Small intestine (tissue), 7 donors: Measurements from ENCODE around the gene MPHOSPH6. TPM values are rescaled to one million over a fixed set of nuclear protein-coding genes. Genes with fewer than 3 reads are reported as not detected.

Experiments
- DNase-seq, 2 donors: peaks; one replicate each; pipeline versions ENCODE4 v3.0.0 to v3.0.0-alpha.2; 2013
- FAIRE-seq: peaks from 2 replicates; lab custom pipeline; 2012; peaks lifted over from hg19 to GRCh38; lab: Jason Lieb, UNC
- H3K27ac ChIP-seq, 3 donors: one replicate each; pipeline ENCODE4 v1.5.1; 2013; ENCODE audit warnings: low read length in 2 of 3, mild to moderate bottlenecking in 2 of 3, control low read depth in 1 of 3, inconsistent platforms in 1 of 3, low read depth in 1 of 3, moderate library complexity in 1 of 3
- H3K27me3 ChIP-seq, 3 donors: one replicate each; pipeline ENCODE4 v1.6.1; 2013; ENCODE audit warnings: low read length in 3 of 3, inconsistent platforms in 1 of 3; ENCODE audit not compliant: control insufficient read depth in 3 of 3, insufficient read depth in 3 of 3
- H3K36me3 ChIP-seq, 3 donors: one replicate each; pipeline ENCODE4 v1.6.1; 2013; ENCODE audit warnings: low read length in 3 of 3, inconsistent platforms in 1 of 3, low read depth in 1 of 3, mild to moderate bottlenecking in 1 of 3, moderate library complexity in 1 of 3; ENCODE audit not compliant: control insufficient read depth in 3 of 3, insufficient read depth in 2 of 3
- H3K4me1 ChIP-seq, 3 donors: one replicate each; pipeline ENCODE4 v1.6.1; 2013; ENCODE audit warnings: low read length in 2 of 3, inconsistent platforms in 1 of 3, low read depth in 1 of 3, mild to moderate bottlenecking in 1 of 3, moderate library complexity in 1 of 3; ENCODE audit not compliant: control insufficient read depth in 3 of 3, insufficient read depth in 2 of 3
- H3K4me3 ChIP-seq, 3 donors: one replicate each; pipeline ENCODE4 v1.5.1; 2013; ENCODE audit warnings: low read length in 3 of 3, control low read depth in 1 of 3, inconsistent platforms in 1 of 3, low read depth in 1 of 3, mild to moderate bottlenecking in 1 of 3, moderate library complexity in 1 of 3
- H3K9me3 ChIP-seq, 2 donors: one replicate each; pipeline ENCODE4 v1.6.1; 2013; ENCODE audit warnings: low read depth in 1 of 2, low read length in 1 of 2; ENCODE audit not compliant: control insufficient read depth in 2 of 2, insufficient read depth in 1 of 2
- WGBS, 3 donors: extraction: QIAGEN DNeasy Blood & Tissue Kit; methylation state at CpG; one replicate each; pipeline ENCODE4 v1.1.7; 2013; 5-methylcytosine and 5-hydroxymethylcytosine counted together
- polyA plus RNA-seq, 4 donors: library from polyadenylated mRNA; stranded (reverse) in 3 of 4; unstranded in 1 of 4; fragments of 200-250 nt in 3 of 4; fragments of 120-200 nt in 1 of 4; gene quantifications; one replicate each; pipeline versions ENCODE4 v1.2.1 to v1.2.3, GENCODE V29; 2013
- donor health status: healthy with polysubstance abuse.
- donor health status: control.
- donor health status: control.
- donor health status: Bipolar disorder and iron deficiency.
- donor health status: healthy.

The MPHOSPH6 gene
- polyA plus RNA-seq, 4 donors, result 12.3 to 28.9 (median 20.7) TPM

DNA sequence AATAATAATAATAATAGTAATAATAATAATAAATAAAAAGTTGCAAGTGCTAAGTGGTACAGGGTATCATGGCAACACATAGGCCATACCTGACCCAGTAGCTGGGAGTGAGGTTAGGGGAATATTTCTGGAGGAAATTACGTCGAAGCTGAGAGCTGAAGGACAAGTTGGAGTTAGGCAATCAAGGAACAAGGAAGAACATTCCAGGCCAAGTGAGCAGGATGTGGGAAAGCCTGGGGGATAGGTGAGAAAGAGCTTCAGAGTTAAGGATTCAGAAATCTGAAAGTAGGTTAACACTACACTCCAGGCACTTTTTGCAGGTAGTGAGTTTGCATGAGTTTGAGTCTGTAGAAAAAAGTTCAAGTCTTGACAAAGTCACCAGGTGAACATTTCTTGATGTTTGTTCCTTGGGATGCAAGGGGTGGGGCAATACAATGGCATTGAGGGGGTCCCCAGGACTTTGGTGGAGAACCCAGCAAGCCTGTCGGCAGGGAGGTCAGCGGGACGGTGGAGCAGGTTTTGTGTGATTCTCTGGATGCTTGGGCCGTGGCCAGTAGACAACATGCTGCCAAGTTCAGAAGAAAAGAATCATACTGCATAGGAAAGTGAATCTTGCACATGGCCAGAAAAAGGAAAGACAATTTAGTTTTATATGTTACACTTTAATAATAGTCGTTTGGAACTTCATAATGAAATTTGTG lies 27.7 kb upstream of the MPHOSPH6 start:
- Histone ChIP-seq H3K4me3 (no peak overlapping the region), H3K4me1 (no peaks in the 10 kb centered on the region), H3K36me3 (no peaks in the 10 kb centered on the region), H3K27me3 (no peaks in the 10 kb centered on the region), H3K9me3 (no peaks in the 10 kb centered on the region), H3K27ac (no peak overlapping the region)
- 79 to 84% (median 81%) methylated on average over 7 of the region's 7 CpGs for WGBS, 3 donors
- no peak for DNase-seq
- no peak for FAIRE-seq

GRCh38 chr16:82195917-82196494 lies 26.0 kb upstream of the MPHOSPH6 start:
- DNase-seq (no peak), FAIRE-seq (no peak)
- Histone ChIP-seq H3K27me3 (no peaks in the 10 kb centered on the region), H3K9me3 (no peaks in the 10 kb centered on the region), H3K4me3 (no peak overlapping the region), H3K36me3 (no peaks in the 10 kb centered on the region), H3K4me1 (no peaks in the 10 kb centered on the region), H3K27ac (no peak overlapping the region)
- 33 to 70% (median 56%) methylated on average over 2 of the region's 2 CpGs for WGBS, 3 donors

- WGBS, 3 donors, result 67 to 93% (median 92%) methylated on average over 1 of the region's 1 CpG
- no peak overlapping the region for H3K4me3 ChIP-seq
- no peak overlapping the region for H3K27ac ChIP-seq
- no peaks in the 10 kb centered on the region for H3K9me3 ChIP-seq
- FAIRE-seq (no peak), DNase-seq (no peak)
- no peaks in the 10 kb centered on the region for H3K4me1 ChIP-seq
- no peaks in the 10 kb centered on the region for H3K36me3 ChIP-seq
- H3K27me3 ChIP-seq, result peaks cover 0 to 2% (median 0%) of the 10 kb centered on the region in 3 donors
Measured at GRCh38 chr16:82194086-82194485, 24.1 kb upstream of the MPHOSPH6 start.

DNA sequence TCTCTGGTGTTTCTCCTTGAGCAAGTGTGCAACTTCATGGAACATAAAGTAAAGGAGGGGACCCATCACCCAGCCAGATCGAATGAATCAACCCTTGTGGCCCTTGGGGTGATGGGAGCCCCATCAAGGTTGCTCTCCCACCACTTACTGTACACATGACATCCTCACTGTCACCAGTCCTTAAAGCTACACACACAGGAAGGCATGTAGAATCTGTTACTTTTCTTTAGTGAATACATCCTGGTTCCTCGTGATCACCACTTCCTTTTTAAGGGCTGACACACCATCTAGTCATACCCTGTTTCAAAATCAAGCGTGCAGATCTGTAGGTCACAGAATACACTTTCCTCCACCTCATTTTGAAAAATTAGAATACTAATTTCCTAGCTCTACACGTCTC lies 22.6 kb upstream of the MPHOSPH6 start:
- Histone ChIP-seq H3K36me3 (no peaks in the 10 kb centered on the region), H3K4me1 (no peaks in the 10 kb centered on the region), H3K27ac (peak overlapping the region in 1 of 3 donors; percentile 7), H3K4me3 (no peak overlapping the region), H3K9me3 (no peaks in the 10 kb centered on the region), H3K27me3 (peaks cover 0 to 2% (median 0%) of the 10 kb centered on the region in 3 donors)
- WGBS, 3 donors, result 56 to 67% (median 63%) methylated on average over 4 of the region's 4 CpGs
- DNase-seq (no peak), FAIRE-seq (no peak)

GRCh38 chr16:82190386-82190785 lies 20.4 kb upstream of the MPHOSPH6 start:
- no peaks in the 10 kb centered on the region for H3K9me3 ChIP-seq
- DNase-seq (no peak), FAIRE-seq (no peak)
- H3K4me1 ChIP-seq, result no peaks in the 10 kb centered on the region
- no peak overlapping the region for H3K4me3 ChIP-seq
- no peak overlapping the region for H3K27ac ChIP-seq
- H3K27me3 ChIP-seq, result peaks cover 0 to 2% (median 0%) of the 10 kb centered on the region in 3 donors
- no peaks in the 10 kb centered on the region for H3K36me3 ChIP-seq
- 84 to 98% (median 86%) methylated on average over 2 of the region's 2 CpGs for WGBS, 3 donors

DNA sequence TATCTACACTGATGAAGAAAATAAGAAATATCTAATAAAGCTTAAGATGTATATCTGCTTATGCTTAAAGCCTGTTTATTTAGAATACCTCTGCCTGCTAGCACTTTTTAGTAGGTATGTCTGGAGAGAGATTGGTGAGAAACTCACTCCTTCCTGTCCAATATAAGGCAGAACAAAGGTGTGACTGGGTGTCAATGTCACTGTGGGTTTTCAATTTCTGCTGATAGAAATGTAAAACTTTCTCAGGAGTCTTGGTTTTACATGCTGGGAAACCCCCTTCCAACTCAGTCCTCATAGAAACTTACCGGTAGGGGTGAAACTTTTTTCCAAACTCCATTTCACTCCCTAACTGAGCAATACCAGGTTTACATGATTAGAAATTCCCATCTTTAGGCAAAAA lies 17.8 kb upstream of the MPHOSPH6 start:
- H3K27me3 ChIP-seq, result peaks cover 0 to 6% (median 0%) of the 10 kb centered on the region in 3 donors
- no peaks in the 10 kb centered on the region for H3K4me1 ChIP-seq
- WGBS, 3 donors, result 65 to 88% (median 77%) methylated on average over 1 of the region's 1 CpG
- DNase-seq (no peak), FAIRE-seq (no peak)
- H3K27ac ChIP-seq, result no peak overlapping the region
- no peak overlapping the region for H3K4me3 ChIP-seq
- H3K36me3 ChIP-seq, result no peaks in the 10 kb centered on the region
- H3K9me3 ChIP-seq, result no peaks in the 10 kb centered on the region

GRCh38 chr16:82185012-82185411 lies 15.0 kb upstream of the MPHOSPH6 start:
- Histone ChIP-seq H3K4me1 (no peaks in the 10 kb centered on the region), H3K9me3 (no peaks in the 10 kb centered on the region), H3K27ac (no peak overlapping the region), H3K36me3 (no peaks in the 10 kb centered on the region), H3K27me3 (peaks cover 0 to 6% (median 3%) of the 10 kb centered on the region in 3 donors), H3K4me3 (no peak overlapping the region)
- DNase-seq (no peak), FAIRE-seq (no peak)

DNA sequence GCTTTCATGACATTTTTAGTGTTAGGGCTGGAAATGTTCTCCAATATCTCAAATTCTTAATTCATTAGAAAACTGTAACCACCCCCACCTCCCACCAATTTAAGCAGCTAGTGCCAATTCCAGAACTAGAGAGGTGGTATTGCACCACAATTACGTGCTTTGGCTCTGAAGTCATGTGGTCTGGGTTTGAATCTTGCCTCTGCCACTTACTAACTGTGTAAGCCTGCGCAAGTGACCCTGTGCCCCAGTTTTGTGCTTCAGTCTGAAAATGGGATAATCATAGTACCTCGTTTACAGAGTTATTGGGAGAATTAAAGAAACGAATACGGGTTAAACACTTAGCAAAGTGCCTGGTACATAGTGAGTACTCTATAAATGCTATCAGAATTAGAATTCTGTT lies 14.2 kb upstream of the MPHOSPH6 start:
- Histone ChIP-seq H3K36me3 (no peaks in the 10 kb centered on the region), H3K27me3 (peaks cover 0 to 4% (median 3%) of the 10 kb centered on the region in 3 donors), H3K4me3 (no peak overlapping the region), H3K27ac (no peak overlapping the region), H3K4me1 (no peaks in the 10 kb centered on the region), H3K9me3 (no peaks in the 10 kb centered on the region)
- FAIRE-seq, result no peak
- WGBS, 3 donors, result 84 to 89% (median 87%) methylated on average over 5 of the region's 5 CpGs
- DNase-seq, result no peak
